ENCODE data around the gene TEX52. TPM values are rescaled to one million over a fixed set of nuclear protein-coding genes. Genes with fewer than 3 reads are reported as not detected.
A peak's percentile ranks its signal among the peaks of the same experiment; 100 is the strongest.

Gene TEX52
- polyA plus RNA-seq, 1 donor (not counting 4 experiments of a cell fraction or from before 2014, with no cell fraction given): not detected

DNA sequence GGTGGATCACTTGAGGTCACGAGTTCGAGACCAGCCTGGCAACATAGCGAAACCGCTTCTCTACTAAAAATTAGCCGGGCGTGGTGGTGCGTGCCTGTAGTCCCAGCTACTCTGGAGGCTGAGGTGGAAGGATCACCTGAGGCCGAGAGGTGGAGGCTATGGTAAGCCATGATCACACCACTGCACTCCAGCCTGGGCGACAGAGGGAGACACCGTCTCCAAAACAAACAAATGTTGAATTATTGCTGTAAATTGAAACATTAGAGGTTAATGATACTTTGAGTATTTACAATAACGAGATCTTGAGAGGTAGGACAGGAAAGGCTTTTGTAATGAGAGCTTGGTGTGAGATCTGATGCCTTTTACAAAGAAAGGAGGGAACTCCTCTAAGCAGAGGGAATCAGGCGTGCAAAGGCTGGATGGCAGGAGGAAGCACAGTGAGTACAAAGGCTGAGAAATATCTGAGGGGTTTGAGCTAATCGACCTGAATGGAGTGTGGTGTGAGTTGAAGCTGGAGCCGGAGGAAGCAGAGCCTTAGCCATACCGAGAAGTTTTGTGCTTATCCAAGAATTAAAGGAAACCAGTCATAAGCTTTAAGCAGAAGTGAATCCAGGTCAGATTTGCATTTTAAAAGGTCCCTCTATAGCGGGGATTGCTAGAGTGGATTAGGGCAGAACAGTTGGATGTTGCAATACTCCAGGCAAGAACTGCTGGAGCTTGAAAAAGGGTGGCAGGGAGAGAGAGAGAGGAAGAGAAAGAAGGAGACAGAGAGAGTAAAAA lies 21.3 kb upstream of the TEX52 start:
- Histone ChIP-seq H3K79me2 (ENCODE audit: control insufficient read depth, insufficient read depth, low read length) (peaks cover 45% of the 10 kb centered on the region), H3K36me3 (ENCODE audit: control insufficient read depth in 2 of 2, extremely low read depth in 1 of 2, insufficient read depth in 2 of 2, low read length in 2 of 2) (peaks cover 0 to 6% of the 10 kb centered on the region in 2 experiments), H4K20me1 (ENCODE audit: control insufficient read depth, extremely low read depth, insufficient read depth, low read length) (no peaks in the 10 kb centered on the region), H3K4me3 (ENCODE audit: control insufficient read depth in 2 of 3, extremely low read depth in 1 of 3, insufficient read depth in 2 of 3, low read depth in 1 of 3, low read length in 3 of 3) (peak overlapping the region; percentile 78 to 96 (median 95)), H2AFZ (ENCODE audit: control insufficient read depth, low read length) (peak overlapping the region; percentile 25), H3K27ac (ENCODE audit: control insufficient read depth, insufficient read depth, low read length) (peak overlapping the region; percentile 94), H3K9ac (ENCODE audit: control insufficient read depth, extremely low read depth, insufficient read depth, low read length) (peak overlapping the region; percentile 98), H3K4me1 (ENCODE audit: control insufficient read depth, extremely low read depth, insufficient read depth, low read length) (peaks cover 14% of the 10 kb centered on the region), H3K27me3 (ENCODE audit: control insufficient read depth, extremely low read depth, insufficient read depth, low read length) (no peaks in the 10 kb centered on the region), H3K9me1 (ENCODE audit: control insufficient read depth, extremely low read depth, insufficient read depth, low read length) (no peaks in the 10 kb centered on the region), H3K4me2 (ENCODE audit: control insufficient read depth, extremely low read depth, insufficient read depth, low read depth, low read length) (peak overlapping the region; percentile 83), H3K9me3 (ENCODE audit: control insufficient read depth, low read depth, low read length) (no peaks in the 10 kb centered on the region)
- no peak for DNase-seq (ENCODE audit: low read depth, low spot score)
- FAIRE-seq: no peak
- TF ChIP-seq, protein P1, sequence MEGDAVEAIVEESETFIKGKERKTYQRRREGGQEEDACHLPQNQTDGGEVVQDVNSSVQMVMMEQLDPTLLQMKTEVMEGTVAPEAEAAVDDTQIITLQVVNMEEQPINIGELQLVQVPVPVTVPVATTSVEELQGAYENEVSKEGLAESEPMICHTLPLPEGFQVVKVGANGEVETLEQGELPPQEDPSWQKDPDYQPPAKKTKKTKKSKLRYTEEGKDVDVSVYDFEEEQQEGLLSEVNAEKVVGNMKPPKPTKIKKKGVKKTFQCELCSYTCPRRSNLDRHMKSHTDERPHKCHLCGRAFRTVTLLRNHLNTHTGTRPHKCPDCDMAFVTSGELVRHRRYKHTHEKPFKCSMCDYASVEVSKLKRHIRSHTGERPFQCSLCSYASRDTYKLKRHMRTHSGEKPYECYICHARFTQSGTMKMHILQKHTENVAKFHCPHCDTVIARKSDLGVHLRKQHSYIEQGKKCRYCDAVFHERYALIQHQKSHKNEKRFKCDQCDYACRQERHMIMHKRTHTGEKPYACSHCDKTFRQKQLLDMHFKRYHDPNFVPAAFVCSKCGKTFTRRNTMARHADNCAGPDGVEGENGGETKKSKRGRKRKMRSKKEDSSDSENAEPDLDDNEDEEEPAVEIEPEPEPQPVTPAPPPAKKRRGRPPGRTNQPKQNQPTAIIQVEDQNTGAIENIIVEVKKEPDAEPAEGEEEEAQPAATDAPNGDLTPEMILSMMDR (optimal IDR thresholded peaks at IDR 0.05 in 1 of 3, IDR thresholded peaks at IDR 0.05 in 1 of 3, conservative IDR thresholded peaks at IDR 0.05 in 1 of 3; ENCODE audit: extremely low read depth in 1 of 3, insufficient read depth in 2 of 3, low read length in 3 of 3): no peak
- TF ChIP-seq EZH2 (IDR thresholded peaks at IDR 0.05; ENCODE audit: low read length): no peak
- dilution Hi-C loops (cut with MboI; ENCODE audit: extremely low pct_ligation_motif_present, low sequenced_read_pairs): no loop called here

GRCh38 chr12:2877047-2877952 lies 20.5 kb upstream of the TEX52 start, which contains the start of the genes FOXM1 and RHNO1:
Gene FOXM1, minus strand, starts transcription at chr12:2877174. Its CDS starts 2,696 bp downstream, at chr12:2874478.
Gene RHNO1, plus strand, starts transcription at chr12:2877223. Its CDS starts 8,144 bp downstream, at chr12:2885367.
- peak within 1 kb of the TSS; percentile 89 for H3K4me2 ChIP-seq (ENCODE audit: control insufficient read depth, extremely low read depth, insufficient read depth, low read depth, low read length)
- H3K4me3 ChIP-seq (ENCODE audit: control insufficient read depth in 2 of 3, extremely low read depth in 1 of 3, insufficient read depth in 2 of 3, low read depth in 1 of 3, low read length in 3 of 3): peak within 1 kb of the TSS; percentile 78 to 96 (median 95)
- TF ChIP-seq EZH2 (IDR thresholded peaks at IDR 0.05; ENCODE audit: low read length): no peak
- TF ChIP-seq, protein P1 (optimal IDR thresholded peaks at IDR 0.05 in 1 of 3, IDR thresholded peaks at IDR 0.05 in 1 of 3, conservative IDR thresholded peaks at IDR 0.05 in 1 of 3; ENCODE audit: extremely low read depth in 1 of 3, insufficient read depth in 2 of 3, low read length in 3 of 3): peak in 1 of 3 experiments; percentile 20
- H4K20me1 ChIP-seq (ENCODE audit: control insufficient read depth, extremely low read depth, insufficient read depth, low read length): no peaks in the 10 kb centered on the region
- H3K9ac ChIP-seq (ENCODE audit: control insufficient read depth, extremely low read depth, insufficient read depth, low read length): peak within 1 kb of the TSS; percentile 98
- H3K4me1 ChIP-seq (ENCODE audit: control insufficient read depth, extremely low read depth, insufficient read depth, low read length): peaks cover 14% of the 10 kb centered on the region
- H3K27me3 ChIP-seq (ENCODE audit: control insufficient read depth, extremely low read depth, insufficient read depth, low read length): no peaks in the 10 kb centered on the region
- FAIRE-seq (no peak), DNase-seq (ENCODE audit: low read depth, low spot score) (no peak)
- peaks cover 45% of the 10 kb centered on the region for H3K79me2 ChIP-seq (ENCODE audit: control insufficient read depth, insufficient read depth, low read length)
- H3K27ac ChIP-seq (ENCODE audit: control insufficient read depth, insufficient read depth, low read length): peak within 1 kb of the TSS; percentile 94
- H3K9me1 ChIP-seq (ENCODE audit: control insufficient read depth, extremely low read depth, insufficient read depth, low read length): no peaks in the 10 kb centered on the region
- H2AFZ ChIP-seq (ENCODE audit: control insufficient read depth, low read length): peak within 1 kb of the TSS; percentile 99
- peaks cover 0 to 6% of the 10 kb centered on the region in 2 experiments for H3K36me3 ChIP-seq (ENCODE audit: control insufficient read depth in 2 of 2, extremely low read depth in 1 of 2, insufficient read depth in 2 of 2, low read length in 2 of 2)
- no peaks in the 10 kb centered on the region for H3K9me3 ChIP-seq (ENCODE audit: control insufficient read depth, low read depth, low read length)
- dilution Hi-C loops (cut with MboI; ENCODE audit: extremely low pct_ligation_motif_present, low sequenced_read_pairs): no loop called here
